CD8-positive, alpha-beta memory T cell (primary cell): ENCODE results near the gene WDR81. TPM values are rescaled to one million over a fixed set of nuclear protein-coding genes. Genes with fewer than 3 reads are reported as not detected.
"Not testable (repeated sequence)": the region's sequence is repeated elsewhere in the genome, so short reads cannot be mapped to it uniquely, and the experiment has no call there.

ENCODE experiments used
- CTCF ChIA-PET: fragments of 350-600 bp; sonication (Branson Sonifier 250); formaldehyde crosslinking; loops from one replicate; lab custom pipeline; 2021; ENCODE audit warnings: antibody characterized with exemption; lab: Charles Lee
- POLR2A ChIA-PET: fragments of 350-600 bp; sonication (Branson Sonifier 250); formaldehyde crosslinking; loops from one replicate; lab custom pipeline; 2021; ENCODE audit warnings: antibody characterized with exemption; lab: Charles Lee
- DNase-seq, 5 donors: peaks; one replicate each; pipeline versions ENCODE4 v3.0.0 to v3.0.0-alpha.2; 2020 to 2022; ENCODE audit warnings: mixed read lengths in 1 of 5
- H3K27ac ChIP-seq: one replicate; pipeline ENCODE4 v1.7.0; 2013; ENCODE audit warnings: low read depth, mild to moderate bottlenecking, low read length, moderate library complexity
- H3K27me3 ChIP-seq: 2 replicates; pipeline ENCODE4 v1.7.0; 2013; ENCODE audit warnings: low read length, mild to moderate bottlenecking; ENCODE audit not compliant: insufficient read depth, poor library complexity, severe bottlenecking
- H3K36me3 ChIP-seq: 2 replicates; pipeline ENCODE4 v1.7.0; 2013; ENCODE audit warnings: mild to moderate bottlenecking, low read length, moderate library complexity; ENCODE audit not compliant: insufficient read depth
- H3K4me1 ChIP-seq: 2 replicates; pipeline ENCODE4 v1.7.0; 2013; ENCODE audit warnings: mild to moderate bottlenecking, low read length, moderate library complexity; ENCODE audit not compliant: insufficient read depth
- H3K4me3 ChIP-seq: 2 replicates; pipeline ENCODE4 v1.7.0; 2013; ENCODE audit warnings: mild to moderate bottlenecking, low read length
- H3K9me3 ChIP-seq: 2 replicates; pipeline ENCODE4 v1.7.0; 2013; ENCODE audit warnings: mild to moderate bottlenecking, low read length
- H3K27ac Mint-ChIP-seq, 8 donors: one replicate each; pipeline ENCODE4 v1.8.0; 2020 to 2021; ENCODE audit warnings: mixed read lengths in 8 of 8, mild to moderate bottlenecking in 6 of 8, inconsistent platforms in 3 of 8, moderate library complexity in 3 of 8
- H3K27me3 Mint-ChIP-seq, 2 donors: one replicate each; pipeline ENCODE4 v1.8.0; 2020 to 2021; ENCODE audit warnings: mixed read lengths in 2 of 2, mild to moderate bottlenecking in 1 of 2, moderate library complexity in 1 of 2
- H3K36me3 Mint-ChIP-seq, 3 donors: one replicate each; pipeline ENCODE4 v1.8.0; 2020 to 2021; ENCODE audit warnings: mixed read lengths in 3 of 3, inconsistent platforms in 1 of 3, mild to moderate bottlenecking in 1 of 3
- H3K4me1 Mint-ChIP-seq, 3 donors: one replicate each; pipeline ENCODE4 v1.8.0; 2020 to 2021; ENCODE audit warnings: mixed read lengths in 3 of 3, inconsistent platforms in 1 of 3, mild to moderate bottlenecking in 1 of 3
- H3K4me3 Mint-ChIP-seq, 7 donors: one replicate each; pipeline ENCODE4 v1.8.0; 2020 to 2021; ENCODE audit warnings: mixed read lengths in 7 of 7, mild to moderate bottlenecking in 6 of 7, moderate library complexity in 4 of 7, inconsistent platforms in 2 of 7
- H3K9me3 Mint-ChIP-seq, 5 donors: one replicate each; pipeline ENCODE4 v1.8.0; 2020 to 2022; ENCODE audit warnings: mixed read lengths in 5 of 5, mild to moderate bottlenecking in 3 of 5, moderate library complexity in 2 of 5, inconsistent platforms in 1 of 5
- polyA plus RNA-seq: library from polyadenylated mRNA; unstranded; fragments of 300-500 nt; fragmentation: Illumina TruSeq; gene quantifications from one replicate; pipeline ENCODE4 v1.2.3, GENCODE V29; 2021
- total RNA-seq, 2 experiments: library from RNA; stranded (reverse); gene quantifications; one replicate each; pipeline ENCODE4 v1.2.3, GENCODE V29; 2021

WDR81 gene
- total and polyA plus RNA-seq, 3 experiments from 2014 or later = 20.4 to 23.7 (median 21.1) TPM

DNA sequence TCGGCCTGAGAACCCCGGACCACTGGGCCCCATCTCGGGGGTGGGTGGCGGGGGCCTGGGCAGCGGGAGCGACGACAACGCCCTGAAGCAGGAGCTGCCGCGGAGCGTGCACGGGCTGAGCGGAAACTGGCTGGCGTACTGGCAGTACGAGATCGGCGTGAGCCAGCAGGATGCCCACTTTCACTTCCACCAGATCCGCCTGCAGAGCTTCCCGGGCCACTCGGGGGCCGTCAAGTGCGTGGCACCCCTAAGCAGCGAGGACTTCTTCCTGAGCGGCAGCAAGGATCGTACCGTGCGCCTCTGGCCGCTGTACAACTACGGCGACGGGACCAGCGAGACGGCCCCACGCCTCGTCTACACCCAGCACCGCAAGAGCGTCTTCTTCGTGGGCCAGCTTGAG lies 9.3 kb downstream of the WDR81 start:
- CTCF ChIA-PET = no interaction called here
- H3K27me3 Mint-ChIP-seq = peaks cover 0 to 2% of the 10 kb centered on the region in 2 donors

DNA sequence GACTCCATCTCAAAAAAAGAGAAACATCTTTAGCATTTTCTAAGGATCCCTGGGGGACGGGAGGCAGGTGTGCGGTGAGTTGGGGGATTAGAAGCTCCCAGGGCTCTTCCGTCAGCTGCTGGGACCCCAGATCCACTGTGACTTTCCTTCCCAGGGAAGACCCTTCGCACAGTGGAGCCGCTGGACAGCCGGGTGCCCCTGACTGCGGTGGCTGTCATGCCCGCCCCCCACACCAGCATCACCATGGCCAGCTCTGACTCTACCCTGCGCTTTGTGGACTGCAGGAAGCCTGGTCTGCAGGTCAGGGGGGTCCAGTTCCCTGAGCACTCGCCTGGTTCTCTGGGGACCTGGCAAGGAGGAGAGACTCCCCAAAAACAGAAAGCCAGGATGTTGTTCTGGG lies 10.9 kb downstream of the WDR81 start:
- Mint-ChIP-seq H3K9me3 (no peaks in the 10 kb centered on the region), H3K36me3 (peaks cover 0 to 53% (median 7%) of the 10 kb centered on the region in 3 donors), H3K4me3 (no peak overlapping the region), H3K27me3 (peaks cover 0 to 2% of the 10 kb centered on the region in 2 donors), H3K4me1 (peaks cover 0 to 4% (median 0%) of the 10 kb centered on the region in 3 donors), H3K27ac (no peak overlapping the region)
- no peaks in the 10 kb centered on the region for H3K27me3 ChIP-seq
- no peak overlapping the region for H3K4me3 ChIP-seq
- no peaks in the 10 kb centered on the region for H3K36me3 ChIP-seq
- DNase-seq = no peak
- H3K4me1 ChIP-seq = no peaks in the 10 kb centered on the region
- CTCF ChIA-PET = no interaction called here
- no peaks in the 10 kb centered on the region for H3K9me3 ChIP-seq
- POLR2A ChIA-PET = no interaction called here
- no peak overlapping the region for H3K27ac ChIP-seq

More for the DNA sequence above, 9.3 kb downstream of the WDR81 start:
- H3K36me3 ChIP-seq = no peaks in the 10 kb centered on the region
- POLR2A ChIA-PET = interaction anchor here (1.2 kb wide), 1 partner anchor 9 kb away, joined by 3 read pairs; the partner anchor contains the start of gene WDR81
- H3K36me3 Mint-ChIP-seq = peaks cover 0 to 65% (median 14%) of the 10 kb centered on the region in 3 donors
- no peaks in the 10 kb centered on the region for H3K9me3 ChIP-seq
- H3K9me3 Mint-ChIP-seq = no peaks in the 10 kb centered on the region
- no peak overlapping the region for H3K27ac Mint-ChIP-seq
- H3K27ac ChIP-seq = no peak overlapping the region
- no peak overlapping the region for H3K4me3 ChIP-seq
- no peak for DNase-seq
- H3K27me3 ChIP-seq = no peaks in the 10 kb centered on the region
- H3K4me1 Mint-ChIP-seq = peaks cover 6 to 15% (median 8%) of the 10 kb centered on the region in 3 donors
- H3K4me3 Mint-ChIP-seq = no peak overlapping the region
- H3K4me1 ChIP-seq = no peaks in the 10 kb centered on the region

DNA sequence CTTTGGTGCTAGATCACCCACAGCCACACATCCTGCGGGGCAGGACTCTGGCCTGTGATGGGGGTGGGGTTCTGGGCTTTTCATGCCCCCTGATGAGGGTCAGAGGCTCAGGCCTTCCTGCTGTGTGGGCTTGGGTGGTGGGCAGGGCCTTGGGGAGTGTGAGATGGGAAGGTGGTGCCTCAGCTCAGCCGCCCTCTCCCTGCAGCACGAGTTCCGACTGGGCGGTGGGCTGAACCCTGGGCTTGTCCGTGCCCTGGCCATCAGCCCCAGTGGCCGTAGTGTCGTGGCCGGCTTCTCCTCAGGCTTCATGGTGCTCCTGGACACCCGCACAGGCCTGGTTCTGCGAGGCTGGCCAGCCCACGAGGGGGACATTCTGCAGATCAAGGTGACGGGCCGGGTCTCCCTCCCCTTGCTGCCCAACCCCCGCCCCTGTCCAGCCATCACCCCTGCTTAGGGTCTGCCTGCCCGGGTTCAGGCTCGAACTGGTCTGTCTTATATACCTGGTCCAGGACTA lies 11.4 kb downstream of the WDR81 start:
- Histone ChIP-seq H3K27me3 (no peaks in the 10 kb centered on the region), H3K9me3 (no peaks in the 10 kb centered on the region), H3K27ac (no peak overlapping the region), H3K36me3 (no peaks in the 10 kb centered on the region), H3K4me1 (no peaks in the 10 kb centered on the region), H3K4me3 (no peak overlapping the region)
- Mint-ChIP-seq H3K9me3 (no peaks in the 10 kb centered on the region), H3K27ac (no peak overlapping the region), H3K27me3 (peaks cover 0 to 2% of the 10 kb centered on the region in 2 donors), H3K36me3 (peaks cover 0 to 51% (median 7%) of the 10 kb centered on the region in 3 donors), H3K4me1 (peaks cover 0 to 4% (median 0%) of the 10 kb centered on the region in 3 donors), H3K4me3 (no peak overlapping the region)
- ChIA-PET POLR2A (no interaction called here), CTCF (no interaction called here)
- no peak for DNase-seq

DNA sequence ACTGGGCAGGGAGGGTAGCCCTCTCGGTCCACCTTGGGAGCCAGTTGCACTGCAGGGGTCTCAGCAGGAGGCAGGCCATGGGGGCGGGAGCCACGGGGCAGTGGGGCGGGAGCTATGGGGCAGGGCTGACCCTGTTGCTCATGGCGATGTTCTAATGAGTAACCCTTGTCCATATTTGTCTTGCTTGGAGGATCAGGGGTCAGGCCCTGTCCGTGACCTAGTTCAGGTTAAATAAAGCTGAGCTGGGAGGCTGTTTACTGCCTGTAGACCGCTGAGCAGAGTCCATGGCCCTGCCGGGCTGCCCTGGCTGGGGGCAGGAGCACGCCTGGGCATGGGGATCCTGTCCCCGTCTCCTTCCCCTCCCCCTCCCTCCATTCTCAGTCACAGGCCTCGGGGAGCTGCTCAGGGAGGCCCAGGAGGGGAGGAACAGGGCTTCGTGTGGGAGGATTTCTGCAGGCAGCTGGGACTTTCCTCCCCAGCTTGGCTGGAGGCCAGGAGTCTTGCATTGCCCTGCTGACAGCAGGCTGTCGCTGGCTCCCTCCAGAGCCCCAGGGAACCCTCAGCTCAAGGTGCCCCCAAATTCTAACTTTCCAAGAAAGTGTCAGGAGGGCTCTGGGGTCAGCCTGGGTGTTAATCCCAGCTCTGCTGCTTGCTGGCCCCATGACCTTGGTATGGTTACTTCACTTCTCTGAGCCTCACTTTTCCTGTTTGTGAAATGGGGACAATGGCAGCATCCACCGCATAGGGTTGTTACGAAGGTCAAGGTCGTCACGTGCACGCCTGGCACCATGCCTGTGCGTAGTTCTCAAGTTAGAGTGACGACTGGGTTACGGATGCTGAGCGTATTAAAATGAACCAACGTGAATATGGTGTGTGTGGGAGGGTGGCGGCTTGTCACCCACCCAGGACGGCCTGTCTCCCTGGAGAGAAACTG lies 12.1 kb downstream of the WDR81 start:
- no peak for DNase-seq
- H3K9me3 Mint-ChIP-seq = no peaks in the 10 kb centered on the region
- H3K4me1 Mint-ChIP-seq = peaks cover 0 to 4% (median 0%) of the 10 kb centered on the region in 3 donors
- H3K4me1 ChIP-seq = no peaks in the 10 kb centered on the region
- CTCF ChIA-PET = interaction anchor here (0.6 kb wide), 1 partner anchor 31 kb away, joined by 3 read pairs; no protein-coding TSS in a partner anchor
- H3K27ac Mint-ChIP-seq = no peak overlapping the region
- H3K27me3 Mint-ChIP-seq = peaks cover 0 to 2% of the 10 kb centered on the region in 2 donors
- no peaks in the 10 kb centered on the region for H3K36me3 ChIP-seq
- H3K4me3 ChIP-seq = no peak overlapping the region
- no peaks in the 10 kb centered on the region for H3K27me3 ChIP-seq
- no peak overlapping the region for H3K27ac ChIP-seq
- H3K36me3 Mint-ChIP-seq = peaks cover 0 to 47% (median 7%) of the 10 kb centered on the region in 3 donors
- H3K9me3 ChIP-seq = no peaks in the 10 kb centered on the region
- POLR2A ChIA-PET = no interaction called here
- H3K4me3 Mint-ChIP-seq = no peak overlapping the region

DNA sequence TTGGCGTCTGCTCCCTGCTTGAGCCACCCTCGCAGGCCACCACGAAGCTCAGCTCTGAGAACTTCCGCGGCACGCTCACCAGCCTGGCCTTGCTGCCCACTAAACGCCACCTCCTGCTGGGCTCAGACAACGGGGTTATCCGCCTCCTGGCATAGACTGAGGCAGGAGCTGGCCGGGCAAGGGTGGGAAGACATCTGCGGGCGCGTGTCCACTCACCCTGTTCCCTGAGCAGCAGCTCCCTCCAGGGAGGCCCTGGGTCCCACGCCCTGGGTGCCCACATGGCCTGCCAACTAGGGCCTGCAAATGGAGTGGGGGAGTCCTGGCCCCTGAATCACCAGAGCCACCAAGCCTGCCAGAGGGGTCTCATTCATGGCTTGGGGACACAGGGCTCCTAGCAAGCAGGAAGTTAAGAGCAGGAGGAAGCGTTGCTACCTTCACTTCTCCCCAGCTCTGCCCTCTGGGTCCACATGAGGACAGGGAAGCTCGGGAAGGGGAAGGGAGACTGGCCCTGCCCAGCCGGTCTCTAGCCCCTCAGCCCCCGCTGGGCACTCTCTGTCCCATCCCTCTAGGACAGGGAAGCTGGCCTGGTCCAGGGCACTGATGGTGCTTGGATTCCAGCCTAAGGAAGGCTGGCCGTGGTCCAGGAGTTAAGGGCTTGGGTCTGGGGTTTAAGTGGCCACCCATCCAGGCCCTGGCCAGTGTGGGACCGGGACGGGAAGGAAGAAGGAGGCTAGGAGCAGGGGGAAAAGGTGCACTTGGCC lies 13.2 kb downstream of the WDR81 start:
- H3K36me3 Mint-ChIP-seq = peaks cover 0 to 42% (median 7%) of the 10 kb centered on the region in 3 donors
- POLR2A ChIA-PET = no interaction called here
- H3K27ac Mint-ChIP-seq = no peak overlapping the region
- no peak for DNase-seq
- CTCF ChIA-PET = no interaction called here
- Histone ChIP-seq H3K27me3 (no peaks in the 10 kb centered on the region), H3K4me1 (no peaks in the 10 kb centered on the region), H3K9me3 (no peaks in the 10 kb centered on the region), H3K36me3 (no peaks in the 10 kb centered on the region), H3K4me3 (no peak overlapping the region), H3K27ac (no peak overlapping the region)
- no peaks in the 10 kb centered on the region for H3K9me3 Mint-ChIP-seq
- H3K27me3 Mint-ChIP-seq = peaks cover 0 to 2% of the 10 kb centered on the region in 2 donors
- H3K4me1 Mint-ChIP-seq = peaks cover 0 to 4% (median 0%) of the 10 kb centered on the region in 3 donors
- no peak overlapping the region for H3K4me3 Mint-ChIP-seq

DNA sequence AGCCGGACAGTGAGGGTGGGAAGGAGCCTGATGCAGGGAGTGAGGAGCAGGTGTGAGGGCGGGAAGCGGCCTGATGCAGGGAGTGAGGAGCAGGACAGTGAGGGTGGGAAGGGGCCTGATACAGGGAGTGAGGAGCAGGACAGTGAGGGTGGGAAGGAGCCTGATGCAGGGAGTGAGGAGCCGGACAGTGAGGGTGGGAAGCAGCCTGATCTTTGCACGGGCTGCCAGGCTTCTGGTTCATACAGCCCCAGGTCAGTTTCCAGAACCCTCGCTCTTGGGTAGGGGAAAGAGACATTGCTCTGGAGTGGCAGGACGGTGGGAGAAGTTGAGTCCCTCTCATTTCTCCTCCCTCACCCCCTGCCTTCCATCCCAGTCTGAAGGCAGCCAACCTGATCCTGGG lies 17.4 kb downstream of the WDR81 start:
- H3K4me3 Mint-ChIP-seq, POLR2A ChIA-PET, H3K4me3 ChIP-seq, CTCF ChIA-PET, H3K27me3 Mint-ChIP-seq, H3K4me1 ChIP-seq, H3K36me3 ChIP-seq, H3K27me3 ChIP-seq, H3K9me3 Mint-ChIP-seq, DNase-seq, H3K9me3 ChIP-seq, H3K4me1 Mint-ChIP-seq, H3K27ac ChIP-seq, H3K27ac Mint-ChIP-seq: not testable (repeated sequence)
- peaks cover 0 to 11% (median 2%) of the 10 kb centered on the region in 3 donors for H3K36me3 Mint-ChIP-seq

DNA sequence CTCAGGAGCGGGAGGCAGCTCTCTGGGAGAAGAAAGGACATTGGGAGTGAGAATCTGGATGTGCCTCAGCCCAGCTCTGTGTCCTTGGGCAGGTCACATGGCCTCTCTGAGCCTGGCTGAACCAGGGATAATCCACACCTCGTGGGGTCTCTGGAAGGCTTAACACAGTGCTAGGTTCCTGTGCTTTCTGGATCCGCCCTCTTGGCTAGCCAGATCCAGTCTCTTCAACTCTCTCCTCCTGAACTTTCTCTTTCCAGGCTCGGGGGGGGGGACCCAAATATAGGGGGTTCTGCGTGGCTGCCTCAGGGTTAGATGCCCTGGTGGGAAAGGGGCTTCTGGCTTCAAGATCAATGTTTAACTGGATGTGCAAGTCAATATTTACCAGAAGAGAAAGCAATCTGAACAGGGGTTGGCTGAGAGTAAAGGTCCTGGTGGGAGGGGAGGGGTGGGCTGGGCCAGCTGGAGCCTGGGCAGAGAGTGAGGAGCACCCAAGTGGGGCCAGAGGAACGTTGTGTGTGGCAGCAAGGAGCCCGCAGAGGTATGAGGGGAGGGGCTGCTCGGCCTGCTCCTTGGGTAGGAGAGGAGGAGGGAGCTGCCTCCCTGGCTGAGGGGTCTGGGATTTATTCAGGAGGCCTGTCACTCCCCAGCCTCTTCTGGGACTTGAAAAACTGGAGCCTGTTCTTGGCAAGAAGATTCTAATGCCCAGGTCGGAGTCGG lies 18.0 kb downstream of the WDR81 start, which contains the start of gene SERPINF2:
Gene SERPINF2 (plus strand): TSS at position 501 of the 717 bp plus-strand sequence. CDS start 2,125 bp downstream, outside the sequence.
- ChIA-PET CTCF (no interaction called here), POLR2A (no interaction called here)
- Histone ChIP-seq H3K4me3 (no peak within 1 kb of the TSS), H3K4me1 (no peaks in the 10 kb centered on the region), H3K27ac (no peak within 1 kb of the TSS), H3K36me3 (no peaks in the 10 kb centered on the region), H3K27me3 (no peaks in the 10 kb centered on the region), H3K9me3 (no peaks in the 10 kb centered on the region)
- H3K9me3 Mint-ChIP-seq = no peaks in the 10 kb centered on the region
- H3K27me3 Mint-ChIP-seq = no peaks in the 10 kb centered on the region
- no peak for DNase-seq
- H3K27ac Mint-ChIP-seq = peak within 1 kb of the TSS in 1 of 8 donors; percentile 38
- no peak within 1 kb of the TSS for H3K4me3 Mint-ChIP-seq
- H3K4me1 Mint-ChIP-seq = no peaks in the 10 kb centered on the region
- H3K36me3 Mint-ChIP-seq = peaks cover 0 to 5% (median 0%) of the 10 kb centered on the region in 3 donors
